LNCAP (cell line): Measurements from ENCODE around the gene TTPAL.

Experiments used
- CTCF ChIP-seq: fragments of 450-650 bp; IDR thresholded peaks from 2 replicates; pipeline ENCODE4 v1.5.1; 2017; ENCODE audit warnings: mild to moderate bottlenecking

TTPAL gene

GRCh38 chr20:44495802-44496481 is 20.3 kb downstream of the TTPAL start:
- TF ChIP-seq CTCF = no peak

DNA sequence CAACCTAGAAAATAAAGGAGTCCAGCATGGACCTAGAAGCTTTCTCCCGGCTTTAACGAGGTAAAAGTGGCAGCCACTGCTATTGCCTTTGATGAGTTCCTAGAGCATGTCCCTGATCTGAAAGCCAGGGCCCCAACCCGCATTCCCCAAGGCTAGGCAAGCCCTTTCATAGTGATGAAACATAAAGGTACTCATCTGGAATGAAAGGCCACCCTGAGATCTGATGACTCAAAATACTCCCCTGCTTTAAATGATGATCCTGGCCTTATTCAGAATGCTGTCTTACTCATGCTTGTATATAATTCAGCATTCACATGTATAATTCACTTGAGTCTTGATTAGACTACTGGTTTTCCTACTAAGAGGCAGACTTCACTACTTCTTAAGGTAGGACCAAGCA is 21.3 kb downstream of the TTPAL start:
- no peak for TF ChIP-seq CTCF

DNA sequence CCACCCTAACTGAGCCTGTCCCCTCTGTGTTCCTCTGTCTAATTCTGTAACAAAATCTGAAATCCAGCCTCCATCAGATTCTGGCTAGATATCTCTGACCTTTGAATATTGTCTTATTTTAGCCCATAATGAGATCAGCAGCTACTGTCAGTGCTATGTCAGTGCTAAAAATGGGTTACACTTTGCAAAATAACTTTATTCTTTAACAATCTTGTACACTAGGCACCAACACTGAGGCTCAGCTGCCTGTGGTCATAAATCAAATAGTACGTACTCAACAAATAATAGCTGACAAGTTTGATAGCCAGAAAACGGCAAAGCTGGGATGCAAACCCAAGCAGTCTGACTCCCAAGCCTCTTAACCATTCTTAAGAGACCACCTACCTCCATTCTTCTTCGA is 22.1 kb downstream of the TTPAL start:
- no peak for TF ChIP-seq CTCF

- no peak for TF ChIP-seq CTCF
These were observed 24.5 kb downstream of the TTPAL start for GRCh38 chr20:44500221-44500620.

- no peak for TF ChIP-seq CTCF
These were observed 25.8 kb downstream of the TTPAL start for GRCh38 chr20:44501448-44501847.

- no peak for TF ChIP-seq CTCF
These were observed 27.3 kb downstream of the TTPAL start for GRCh38 chr20:44502968-44503367.

- no peak for TF ChIP-seq CTCF
These were observed 29.0 kb downstream of the TTPAL start for GRCh38 chr20:44504402-44505307.
